WERI-Rb-1 (cell line): Measurements from ENCODE around the gene PCOLCE2.

Experiments used
- DNase-seq: peaks from one replicate; pipeline ENCODE4 v3.0.0-alpha.2; 2020
- H3K27ac ChIP-seq: fragments of 250-450 bp; sonication (Bioruptor Pico); 2 replicates; pipeline ENCODE4 v1.5.1; 2020; ENCODE audit warnings: mild to moderate bottlenecking, moderate library complexity
- H3K27me3 ChIP-seq: fragments of 250-450 bp; sonication (Bioruptor Pico); 2 replicates; pipeline ENCODE4 v1.5.1; 2021; ENCODE audit warnings: mild to moderate bottlenecking, low read depth, moderate library complexity; ENCODE audit not compliant: insufficient read depth, severe bottlenecking
- H3K36me3 ChIP-seq: fragments of 250-450 bp; sonication (Bioruptor Pico); 2 replicates; pipeline ENCODE4 v1.5.1; 2020; ENCODE audit warnings: mild to moderate bottlenecking, moderate library complexity
- H3K4me3 ChIP-seq: 2 replicates; pipeline ENCODE4 v1.5.1; 2011; ENCODE audit warnings: low read depth, mild to moderate bottlenecking, control low read depth, low read length
- H3K9me3 ChIP-seq: fragments of 250-450 bp; sonication (Bioruptor Pico); 2 replicates; pipeline ENCODE4 v1.5.1; 2021; ENCODE audit warnings: mild to moderate bottlenecking, moderate library complexity; ENCODE audit not compliant: severe bottlenecking
- CTCF ChIP-seq: IDR thresholded peaks from 2 replicates; pipeline ENCODE4 v1.5.1; 2011; ENCODE audit warnings: low read depth, mild to moderate bottlenecking, control low read depth, inconsistent platforms, low read length

Gene PCOLCE2

GRCh38 chr3:142930463-142930862 is 41.6 kb upstream of the PCOLCE2 start:
- TF ChIP-seq CTCF: no peak
- Histone ChIP-seq H3K27ac (no peak overlapping the region), H3K4me3 (no peak overlapping the region), H3K27me3 (no peaks in the 10 kb centered on the region), H3K36me3 (no peaks in the 10 kb centered on the region), H3K9me3 (no peaks in the 10 kb centered on the region)
- no peak for DNase-seq

- H3K27me3 ChIP-seq: no peaks in the 10 kb centered on the region
- no peak overlapping the region for H3K27ac ChIP-seq
- H3K36me3 ChIP-seq: no peaks in the 10 kb centered on the region
- no peak for DNase-seq
- H3K9me3 ChIP-seq: no peaks in the 10 kb centered on the region
- no peak overlapping the region for H3K4me3 ChIP-seq
- no peak for TF ChIP-seq CTCF
Observed at GRCh38 chr3:142929890-142930289, 41.0 kb upstream of the PCOLCE2 start.

GRCh38 chr3:142929109-142929508 is 40.2 kb upstream of the PCOLCE2 start:
- peak; percentile 58 for TF ChIP-seq CTCF
- H3K9me3 ChIP-seq: no peaks in the 10 kb centered on the region
- H3K27me3 ChIP-seq: no peaks in the 10 kb centered on the region
- DNase-seq: peak; percentile 67
- H3K27ac ChIP-seq: no peak overlapping the region
- no peak overlapping the region for H3K4me3 ChIP-seq
- H3K36me3 ChIP-seq: no peaks in the 10 kb centered on the region

GRCh38 chr3:142926368-142926944 is 37.6 kb upstream of the PCOLCE2 start:
- DNase-seq: no peak
- no peak overlapping the region for H3K4me3 ChIP-seq
- no peaks in the 10 kb centered on the region for H3K27me3 ChIP-seq
- H3K9me3 ChIP-seq: no peaks in the 10 kb centered on the region
- TF ChIP-seq CTCF: no peak
- H3K36me3 ChIP-seq: no peaks in the 10 kb centered on the region
- no peak overlapping the region for H3K27ac ChIP-seq

DNA sequence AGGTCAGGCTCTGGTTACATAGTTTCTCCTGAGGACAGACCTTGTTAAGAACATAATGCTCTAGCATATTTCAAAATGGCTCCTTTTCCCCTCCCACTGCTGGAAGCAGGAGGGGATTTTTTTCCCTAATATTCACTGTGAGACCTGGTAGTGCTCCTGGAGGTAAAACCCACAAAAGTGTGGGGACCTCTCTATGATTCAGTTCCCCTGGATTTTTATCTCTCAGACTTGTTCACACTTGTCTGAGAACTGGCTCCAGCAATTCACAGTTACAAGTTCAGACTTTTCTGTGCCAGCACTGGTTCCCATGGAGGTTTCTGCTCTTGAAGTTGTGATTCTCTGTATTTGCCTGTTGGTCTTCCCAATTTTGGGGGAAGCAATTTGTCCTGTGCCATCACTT is 36.3 kb upstream of the PCOLCE2 start:
- H3K4me3 ChIP-seq: no peak overlapping the region
- H3K27ac ChIP-seq: no peak overlapping the region
- no peaks in the 10 kb centered on the region for H3K9me3 ChIP-seq
- no peak for TF ChIP-seq CTCF
- DNase-seq: no peak
- no peaks in the 10 kb centered on the region for H3K27me3 ChIP-seq
- no peaks in the 10 kb centered on the region for H3K36me3 ChIP-seq

GRCh38 chr3:142923694-142924093 is 34.8 kb upstream of the PCOLCE2 start:
- no peak for TF ChIP-seq CTCF
- Histone ChIP-seq H3K27me3 (no peaks in the 10 kb centered on the region), H3K36me3 (no peaks in the 10 kb centered on the region), H3K4me3 (no peak overlapping the region), H3K9me3 (no peaks in the 10 kb centered on the region), H3K27ac (no peak overlapping the region)
- no peak for DNase-seq
